Embryonic facial prominence (tissue), 1 donor: Measurements from ENCODE around the gene FCHO2.

Source experiments
- DNase-seq: peaks from one replicate; pipeline ENCODE4 v3.0.0-alpha.2; 2016; ENCODE audit errors: extremely low spot score

FCHO2 gene

GRCh38 chr5:73030531-73030930 is 74.7 kb downstream of the FCHO2 start:
- no peak for DNase-seq

GRCh38 chr5:73030995-73031394 is 75.2 kb downstream of the FCHO2 start:
- no peak for DNase-seq

GRCh38 chr5:73031839-73032238 is 76.0 kb downstream of the FCHO2 start:
- DNase-seq = no peak

GRCh38 chr5:73032635-73033034 is 76.8 kb downstream of the FCHO2 start:
- no peak for DNase-seq

GRCh38 chr5:73037545-73037944 is 81.7 kb downstream of the FCHO2 start:
- no peak for DNase-seq

GRCh38 chr5:73039082-73039481 is 83.2 kb downstream of the FCHO2 start:
- DNase-seq = no peak

- DNase-seq = no peak
Measured at GRCh38 chr5:73042993-73043392, 87.2 kb downstream of the FCHO2 start.

- DNase-seq = no peak
Measured at GRCh38 chr5:73044546-73044945, 88.7 kb downstream of the FCHO2 start.

GRCh38 chr5:73045623-73046022 is 89.8 kb downstream of the FCHO2 start:
- DNase-seq = no peak

GRCh38 chr5:73061593-73061992 is 105.8 kb downstream of the FCHO2 start:
- DNase-seq = no peak

GRCh38 chr5:73066466-73066865 is 110.6 kb downstream of the FCHO2 start:
- no peak for DNase-seq

- DNase-seq = no peak
Measured at GRCh38 chr5:73067213-73067612, 111.4 kb downstream of the FCHO2 start.

- DNase-seq = no peak
Measured at GRCh38 chr5:73081093-73081492, 125.3 kb downstream of the FCHO2 start.

- DNase-seq = no peak
Measured at GRCh38 chr5:73088026-73088425, 132.2 kb downstream of the FCHO2 start.

- no peak for DNase-seq
Measured at GRCh38 chr5:73093943-73094342, 138.1 kb downstream of the FCHO2 start.

GRCh38 chr5:73094415-73094814 is 138.6 kb downstream of the FCHO2 start:
- no peak for DNase-seq

- no peak for DNase-seq
Measured at GRCh38 chr5:73095564-73096238, 139.9 kb downstream of the FCHO2 start.

GRCh38 chr5:73096239-73096575 is 140.4 kb downstream of the FCHO2 start:
- DNase-seq = no peak

- DNase-seq = no peak
Measured at GRCh38 chr5:73097740-73098139, 141.9 kb downstream of the FCHO2 start.

GRCh38 chr5:73100109-73100508 is 144.3 kb downstream of the FCHO2 start:
- no peak for DNase-seq

- DNase-seq = no peak
Measured at GRCh38 chr5:73103870-73104299, 148.0 kb downstream of the FCHO2 start.

GRCh38 chr5:73104326-73104725 is 148.5 kb downstream of the FCHO2 start:
- DNase-seq = no peak

- DNase-seq = no peak
Measured at GRCh38 chr5:73106335-73106734, 150.5 kb downstream of the FCHO2 start.

- DNase-seq = no peak
Measured at GRCh38 chr5:73110190-73110589, 154.3 kb downstream of the FCHO2 start.
